ENCODE results near the gene RANBP1. TPM values are rescaled to one million over a fixed set of nuclear protein-coding genes. Genes with fewer than 3 reads are reported as not detected.

Gene RANBP1
- total RNA-seq, 4 donors from 2014 or later, result 45.6 to 128 (median 106) TPM

DNA sequence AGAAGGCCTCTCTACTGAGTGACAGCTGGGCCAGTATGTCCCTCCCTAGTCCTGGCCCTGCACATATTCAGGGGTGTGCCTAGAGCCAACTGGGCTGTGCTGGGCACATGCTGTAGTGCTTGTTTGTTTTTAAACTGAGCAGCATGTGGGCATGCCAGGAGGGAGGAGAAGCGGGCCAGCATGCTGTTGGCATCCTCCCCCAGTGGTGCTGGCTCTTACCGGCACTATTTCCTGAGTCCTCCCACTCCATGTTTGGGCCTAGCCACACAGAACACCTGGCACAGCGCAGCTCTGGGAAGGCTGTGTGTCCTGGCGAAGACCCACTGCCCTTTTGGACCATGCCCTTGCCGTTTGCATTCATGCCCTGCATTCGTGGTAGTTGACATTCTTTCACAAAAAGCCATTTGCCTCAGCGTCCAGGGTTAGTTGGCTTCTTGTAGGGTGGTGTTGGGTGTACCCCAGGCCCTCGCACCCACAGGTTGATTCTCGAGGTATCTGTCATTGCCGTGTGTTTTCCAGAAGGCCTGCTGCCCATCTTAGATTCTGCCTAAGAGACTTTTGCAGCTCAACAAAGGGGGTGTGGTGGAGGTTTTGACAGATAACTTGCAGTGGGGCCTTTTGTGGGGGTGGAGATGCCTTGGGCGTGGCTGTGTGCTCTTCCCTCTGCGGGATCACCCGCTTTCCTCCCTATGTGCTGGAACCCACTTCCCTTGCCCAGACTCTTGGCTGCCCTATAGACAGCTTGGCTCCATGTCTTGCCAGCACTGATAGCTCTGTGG is 22.3 kb upstream of the RANBP1 start:
- in situ Hi-C loops (cut with MboI; ENCODE audit: low pct_ligation_motif_present in 1 of 4, low pct_unique_long_range_greater_than_20kb in 1 of 4, low sequenced_read_pairs in 3 of 4), result no loop called here
- Histone ChIP-seq H3K4me3 (no peak overlapping the region), H3K27me3 (no peaks in the 10 kb centered on the region), H3K9me3 (no peaks in the 10 kb centered on the region), H3K27ac (no peak overlapping the region), H3K36me3 (peaks cover 0 to 94% (median 30%) of the 10 kb centered on the region in 4 donors), H3K4me1 (no peaks in the 10 kb centered on the region)
- intact Hi-C loops (cut with DNase I; ENCODE audit: low total_unique reads), result no loop called here
- TF ChIP-seq EP300 (IDR thresholded peaks at IDR 0.05; ENCODE audit: low read depth) (no peak), POLR2AphosphoS5 (IDR thresholded peaks at IDR 0.05) (no peak), CTCF (IDR thresholded peaks at IDR 0.05) (no peak), POLR2A (IDR thresholded peaks at IDR 0.05) (no peak)
- WGBS, 2 donors (ENCODE audit: low coverage in 1 of 2), result 95% methylated on average over 12 of the region's 13 CpGs; no CpG with 5 or more reads in 1 of the 2 donors
- no peak for DNase-seq

- peaks cover 0 to 91% (median 33%) of the 10 kb centered on the region in 4 donors for H3K36me3 ChIP-seq
These were observed 21.6 kb upstream of the RANBP1 start for GRCh38 chr22:20094197-20094807.

GRCh38 chr22:20095521-20095920 is 20.4 kb upstream of the RANBP1 start:
- no peak for DNase-seq
- Histone ChIP-seq H3K4me3 (no peak overlapping the region), H3K4me1 (no peaks in the 10 kb centered on the region), H3K27me3 (no peaks in the 10 kb centered on the region), H3K27ac (no peak overlapping the region), H3K36me3 (peaks cover 0 to 86% (median 34%) of the 10 kb centered on the region in 4 donors), H3K9me3 (no peaks in the 10 kb centered on the region)
- 82 to 100% methylated on average over 1 to 4 of the region's 4 CpGs for WGBS, 2 donors (ENCODE audit: low coverage in 1 of 2)
- in situ Hi-C loops (cut with MboI; ENCODE audit: low pct_ligation_motif_present in 1 of 4, low pct_unique_long_range_greater_than_20kb in 1 of 4, low sequenced_read_pairs in 3 of 4) (no loop called here), intact Hi-C loops (cut with DNase I; ENCODE audit: low total_unique reads) (no loop called here)
- TF ChIP-seq EP300 (IDR thresholded peaks at IDR 0.05; ENCODE audit: low read depth), result no peak
- no peak for TF ChIP-seq POLR2AphosphoS5 (IDR thresholded peaks at IDR 0.05)
- TF ChIP-seq CTCF (IDR thresholded peaks at IDR 0.05), result no peak
- TF ChIP-seq POLR2A (IDR thresholded peaks at IDR 0.05), result no peak

More at GRCh38 chr22:20094197-20094807, 21.6 kb upstream of the RANBP1 start:
- no peaks in the 10 kb centered on the region for H3K4me1 ChIP-seq
- in situ Hi-C loops (cut with MboI; ENCODE audit: low pct_ligation_motif_present in 1 of 4, low pct_unique_long_range_greater_than_20kb in 1 of 4, low sequenced_read_pairs in 3 of 4), result no loop called here
- H3K4me3 ChIP-seq, result no peak overlapping the region
- intact Hi-C loops (cut with DNase I; ENCODE audit: low total_unique reads), result no loop called here
- no peak overlapping the region for H3K27ac ChIP-seq
- TF ChIP-seq EP300 (IDR thresholded peaks at IDR 0.05; ENCODE audit: low read depth), result no peak
- no peak for TF ChIP-seq POLR2A (IDR thresholded peaks at IDR 0.05)
- TF ChIP-seq CTCF (IDR thresholded peaks at IDR 0.05), result no peak
- TF ChIP-seq POLR2AphosphoS5 (IDR thresholded peaks at IDR 0.05), result no peak
- H3K27me3 ChIP-seq, result no peaks in the 10 kb centered on the region
- no peak for DNase-seq
- WGBS, 2 donors (ENCODE audit: low coverage in 1 of 2), result 93 to 96% methylated on average over 3 to 15 of the region's 15 CpGs
- no peaks in the 10 kb centered on the region for H3K9me3 ChIP-seq

- in situ Hi-C loops (cut with MboI; ENCODE audit: low pct_ligation_motif_present in 1 of 4, low pct_unique_long_range_greater_than_20kb in 1 of 4, low sequenced_read_pairs in 3 of 4), result no loop called here
- Histone ChIP-seq H3K27ac (no peak overlapping the region), H3K36me3 (peaks cover 0 to 73% (median 29%) of the 10 kb centered on the region in 4 donors), H3K4me1 (no peaks in the 10 kb centered on the region), H3K4me3 (no peak overlapping the region), H3K27me3 (no peaks in the 10 kb centered on the region), H3K9me3 (no peaks in the 10 kb centered on the region)
- intact Hi-C loops (cut with DNase I; ENCODE audit: low total_unique reads), result no loop called here
- TF ChIP-seq CTCF (IDR thresholded peaks at IDR 0.05) (no peak), POLR2A (IDR thresholded peaks at IDR 0.05) (no peak), POLR2AphosphoS5 (IDR thresholded peaks at IDR 0.05) (no peak), EP300 (IDR thresholded peaks at IDR 0.05; ENCODE audit: low read depth) (no peak)
- DNase-seq, result no peak
- 96 to 100% methylated on average over 2 of the region's 2 CpGs for WGBS, 2 donors (ENCODE audit: low coverage in 1 of 2)
These were observed 19.1 kb upstream of the RANBP1 start for GRCh38 chr22:20096574-20097420.

Data from transverse colon (tissue), 4 donors.